Heart left ventricle (tissue), 16 donors: Measurements from ENCODE around the gene DEFB132. TPM values are rescaled to one million over a fixed set of nuclear protein-coding genes. Genes with fewer than 3 reads are reported as not detected.
A peak's percentile ranks its signal among the peaks of the same experiment; 100 is the strongest.
"Not testable (repeated sequence)": the region's sequence is repeated elsewhere in the genome, so short reads cannot be mapped to it uniquely, and the experiment has no call there.

Experiments used
- ATAC-seq, 4 donors: fragments of 200-7000 bp; cut with Tn5 transposase; one replicate each; pipeline ENCODE4 v1.9.1; 2020 to 2022; ENCODE audit warnings: moderate library complexity in 4 of 4, mild to moderate bottlenecking in 3 of 4, moderate number of reproducible peaks in 1 of 4
- DNase-seq, 5 donors: peaks; one replicate each; pipeline ENCODE4 v3.0.0-alpha.2; 2020
- H3K27ac ChIP-seq, 12 donors: fragments of 200-600 bp; sonication (generic) in 4 of 12; one replicate each; pipeline versions ENCODE4 v1.5.0 to v1.8.0; 2016 to 2022; ENCODE audit warnings: mild to moderate bottlenecking in 2 of 12
- H3K27me3 ChIP-seq, 9 donors: fragments of 200-600 bp; sonication (generic) in 2 of 9; one replicate each; pipeline versions ENCODE4 v1.5.1 to v1.8.0; 2016 to 2022; ENCODE audit warnings: mild to moderate bottlenecking in 3 of 9
- H3K36me3 ChIP-seq, 9 donors: fragments of 200-600 bp; sonication (generic) in 2 of 9; one replicate each; pipeline versions ENCODE4 v1.5.0 to v1.8.0; 2018 to 2022; ENCODE audit warnings: mild to moderate bottlenecking in 2 of 9
- H3K4me1 ChIP-seq, 12 donors: fragments of 200-600 bp; sonication (generic) in 4 of 12; one replicate each; pipeline versions ENCODE4 v1.5.0 to v1.8.0; 2016 to 2022; ENCODE audit warnings: mild to moderate bottlenecking in 3 of 12
- H3K4me3 ChIP-seq, 12 donors: fragments of 200-600 bp; sonication (generic) in 4 of 12; one replicate each; pipeline versions ENCODE4 v1.5.0 to v1.8.0; 2017 to 2022; ENCODE audit warnings: mild to moderate bottlenecking in 9 of 12, moderate library complexity in 4 of 12
- H3K9me3 ChIP-seq, 12 donors: fragments of 200-600 bp; sonication (generic) in 4 of 12; one replicate each; pipeline versions ENCODE4 v1.5.0 to v1.8.0; 2016 to 2022; ENCODE audit warnings: mild to moderate bottlenecking in 1 of 12
- POLR2A ChIP-seq, 2 donors: fragments of 450-650 bp; IDR thresholded peaks; one replicate each; pipeline ENCODE4 v1.6.1; 2017; ENCODE audit warnings: antibody characterized with exemption in 2 of 2, mild to moderate bottlenecking in 2 of 2, moderate library complexity in 2 of 2
- WGBS, 4 donors: extraction: QIAGEN DNeasy Blood & Tissue Kit in 2 of 4; methylation state at CpG; one replicate each; pipeline versions ENCODE4 v1.1.5 to v1.1.7; 2013 to 2018; 5-methylcytosine and 5-hydroxymethylcytosine counted together
- intact Hi-C, 10 donors: fragments of 100-400 bp; cut with DNase I; formaldehyde crosslinking; loops; one replicate each; pipeline versions ENCODE4 v1.11.1 to v1.14.2; 2022
- polyA plus RNA-seq, 2 donors: library from polyadenylated mRNA; stranded (reverse); fragments of 200-250 nt; gene quantifications; one replicate each; pipeline ENCODE4 v1.2.3, GENCODE V29; 2013
- total RNA-seq, 9 donors: library from RNA; depleted of rRNA in 2 of 9; stranded (reverse); fragments of >200 nt in 2 of 9; fragmentation: NEBNext Ultra II Directional in 3 of 9; extraction: Animal tissue kit (Norgen Biotek cat#: 25700) in 3 of 9; gene quantifications; one replicate each; pipeline versions ENCODE4 v1.1.0 to v1.2.4, GENCODE V29; 2016 to 2023
- TF ChIP-seq, protein P1 (sequence below), 12 donors: fragments of 200-600 bp; sonication (generic) in 4 of 12; IDR thresholded peaks; one replicate each; pipeline versions ENCODE4 v1.5.0 to v1.8.0; 2018 to 2022; ENCODE audit warnings: antibody characterized with exemption in 12 of 12, mild to moderate bottlenecking in 5 of 12
- donor health status: ischemic (EF 13 %, LVEDD 7.1; RV severe dilation, severe dysfunction).
- donor health status: healthy with polysubstance abuse.
- donor health status: DM: no; HTN: yes; CAD: no.
- donor health status: DM: no; HTN: no; CAD: no.
- donor health status: ischemic (EF 25% LVEDD 6.9; RV normal size, moderate dysfunction).
- donor health status: ischemic (EF 25% LVEDD 5.7; RV mildly dilated, moderate dysfunction).
- donor health status: healthy.
- donor health status: DM: yes; HTN: yes; CAD: no.
- donor health status: ischemic (EF 35%, LVEDD 5.7; RV mildly dilated, moderate dysfunction).
- donor health status: nonischemic (EF 11% LVEDD 7.7; RV severe dilation, severe dysfunction).
- donor health status: DM: yes; HTN: yes; CAD: no.
- donor health status: PGD.
- donor health status: ischemic (EF 29% LVEDD 5.4; RV normal size, mild dysfunction).
- donor health status: nonischemic (EF 23%, LVEDD 6.1; RV moderate dilation, normal function).

The DEFB132 gene
- total and polyA plus RNA-seq, 11 donors = 0.35 to 0.59 TPM; not detected in 9

DNA sequence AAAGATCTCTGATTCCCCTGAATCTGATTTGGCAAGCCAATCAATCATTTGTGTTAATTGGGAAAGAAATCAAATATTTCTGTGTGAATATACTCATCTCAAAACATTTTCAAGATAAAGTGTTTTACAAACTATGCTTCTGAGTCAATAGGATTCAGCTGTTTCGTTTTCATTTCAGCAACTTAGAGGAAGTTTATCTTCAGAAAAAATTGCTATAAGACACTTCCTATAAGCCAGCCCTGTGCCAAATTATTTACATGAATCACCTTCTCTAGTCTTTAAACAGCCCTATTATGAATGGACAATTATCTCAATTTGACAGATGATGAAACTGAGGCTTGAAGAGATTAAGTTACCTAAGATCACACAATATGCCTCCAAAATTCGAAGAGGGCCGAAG lies 19.6 kb upstream of the DEFB132 start:
- Histone ChIP-seq H3K4me3 (peak overlapping the region in 1 of 12 donors; percentile 47), H3K4me1 (peaks cover 0 to 8% (median 0%) of the 10 kb centered on the region in 12 donors), H3K27ac (peak overlapping the region in 1 of 12 donors; percentile 80), H3K9me3 (no peaks in the 10 kb centered on the region), H3K36me3 (no peaks in the 10 kb centered on the region), H3K27me3 (peaks cover 0 to 13% (median 0%) of the 10 kb centered on the region in 9 donors)
- TF ChIP-seq, protein P1, sequence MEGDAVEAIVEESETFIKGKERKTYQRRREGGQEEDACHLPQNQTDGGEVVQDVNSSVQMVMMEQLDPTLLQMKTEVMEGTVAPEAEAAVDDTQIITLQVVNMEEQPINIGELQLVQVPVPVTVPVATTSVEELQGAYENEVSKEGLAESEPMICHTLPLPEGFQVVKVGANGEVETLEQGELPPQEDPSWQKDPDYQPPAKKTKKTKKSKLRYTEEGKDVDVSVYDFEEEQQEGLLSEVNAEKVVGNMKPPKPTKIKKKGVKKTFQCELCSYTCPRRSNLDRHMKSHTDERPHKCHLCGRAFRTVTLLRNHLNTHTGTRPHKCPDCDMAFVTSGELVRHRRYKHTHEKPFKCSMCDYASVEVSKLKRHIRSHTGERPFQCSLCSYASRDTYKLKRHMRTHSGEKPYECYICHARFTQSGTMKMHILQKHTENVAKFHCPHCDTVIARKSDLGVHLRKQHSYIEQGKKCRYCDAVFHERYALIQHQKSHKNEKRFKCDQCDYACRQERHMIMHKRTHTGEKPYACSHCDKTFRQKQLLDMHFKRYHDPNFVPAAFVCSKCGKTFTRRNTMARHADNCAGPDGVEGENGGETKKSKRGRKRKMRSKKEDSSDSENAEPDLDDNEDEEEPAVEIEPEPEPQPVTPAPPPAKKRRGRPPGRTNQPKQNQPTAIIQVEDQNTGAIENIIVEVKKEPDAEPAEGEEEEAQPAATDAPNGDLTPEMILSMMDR (IDR thresholded peaks at IDR 0.05) = no peak
- TF ChIP-seq POLR2A (IDR thresholded peaks at IDR 0.05) = no peak
- intact Hi-C loops = loop anchor here in 1 of 10 donors (2.0 kb wide), 1 partner anchor 29 kb away; no protein-coding TSS in a partner anchor
- 74 to 78% (median 75%) methylated on average over 3 of the region's 3 CpGs for WGBS, 4 donors
- DNase-seq = no peak
- no peak for ATAC-seq

DNA sequence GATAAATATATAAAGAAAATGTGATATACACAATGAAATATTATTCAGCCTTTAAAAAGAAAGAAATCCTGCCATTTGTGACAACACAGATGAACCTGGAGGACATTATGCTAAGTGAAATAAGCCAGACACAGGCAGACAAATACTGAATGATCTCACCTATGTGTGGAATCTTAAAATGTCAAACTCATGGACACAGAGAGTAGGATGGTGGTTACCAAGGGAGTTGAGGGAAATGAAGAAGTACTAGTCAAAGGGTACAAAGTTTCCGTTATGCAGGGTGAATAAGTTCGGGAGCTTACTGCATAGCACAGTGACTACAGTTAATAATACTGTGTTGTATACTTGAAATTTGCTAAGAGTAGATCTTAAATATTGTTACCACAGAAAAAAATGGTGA lies 14.6 kb upstream of the DEFB132 start:
- intact Hi-C loops = no loop called here
- no peak for ATAC-seq
- TF ChIP-seq, protein P1 (IDR thresholded peaks at IDR 0.05) = no peak
- TF ChIP-seq POLR2A (IDR thresholded peaks at IDR 0.05) = no peak
- Histone ChIP-seq H3K9me3 (peaks cover 0 to 5% (median 0%) of the 10 kb centered on the region in 12 donors), H3K27ac (no peak overlapping the region), H3K4me3 (no peak overlapping the region), H3K36me3 (no peaks in the 10 kb centered on the region), H3K4me1 (no peaks in the 10 kb centered on the region), H3K27me3 (peaks cover 0 to 13% (median 0%) of the 10 kb centered on the region in 9 donors)
- no peak for DNase-seq
- WGBS, 4 donors = 81 to 91% (median 81%) methylated on average over 2 of the region's 2 CpGs

DNA sequence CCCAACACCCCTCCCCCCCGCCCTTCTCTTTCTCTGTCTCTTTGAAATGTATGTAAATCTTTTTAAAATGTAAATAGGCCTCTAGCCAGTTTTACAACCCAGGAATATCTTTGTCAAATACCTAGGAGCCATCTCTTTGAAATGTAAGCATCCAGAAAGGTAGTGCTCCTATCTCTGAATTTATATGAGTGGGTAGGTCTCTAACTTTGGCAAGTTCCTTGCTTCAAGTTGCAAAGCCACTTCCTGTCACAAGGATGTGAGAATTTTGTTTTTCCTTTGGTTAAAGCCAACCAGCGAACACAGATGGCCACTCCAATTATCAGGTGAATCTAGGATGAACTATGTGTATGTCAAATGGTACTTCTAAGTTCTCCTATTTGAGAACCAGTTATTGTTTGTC lies 6.2 kb upstream of the DEFB132 start:
- no peak for TF ChIP-seq POLR2A (IDR thresholded peaks at IDR 0.05)
- TF ChIP-seq, protein P1 (IDR thresholded peaks at IDR 0.05) = no peak

DNA sequence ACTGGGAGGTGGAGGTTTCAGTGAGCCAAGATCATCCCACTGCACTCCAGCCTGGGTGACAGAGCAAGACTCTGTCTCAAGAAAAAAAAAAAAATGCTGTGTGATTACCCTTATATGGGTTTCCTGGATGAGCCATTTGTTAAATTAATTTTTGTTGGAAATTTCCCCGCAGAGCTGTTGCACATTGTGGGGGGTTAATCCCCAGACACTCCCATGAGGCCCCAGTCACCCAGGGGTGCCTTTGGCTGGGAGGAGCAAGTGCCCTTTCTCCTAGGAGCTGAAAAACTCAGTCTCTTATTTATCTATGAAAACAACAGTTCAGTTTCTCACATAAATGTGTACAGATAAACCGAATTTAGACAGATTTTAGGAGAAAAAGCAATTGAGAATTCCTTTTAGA lies 4.7 kb upstream of the DEFB132 start:
- intact Hi-C loops = no loop called here
- TF ChIP-seq, protein P1 (IDR thresholded peaks at IDR 0.05) = no peak
- TF ChIP-seq POLR2A (IDR thresholded peaks at IDR 0.05) = no peak
- Histone ChIP-seq H3K27ac (no peak overlapping the region), H3K9me3 (no peaks in the 10 kb centered on the region), H3K4me3 (no peak overlapping the region), H3K27me3 (peaks cover 0 to 9% (median 0%) of the 10 kb centered on the region in 9 donors), H3K36me3 (no peaks in the 10 kb centered on the region), H3K4me1 (peaks cover 0 to 5% (median 0%) of the 10 kb centered on the region in 12 donors)
- no peak for ATAC-seq
- WGBS, 4 donors = 71 to 84% (median 75%) methylated on average over 2 of the region's 2 CpGs
- no peak for DNase-seq

More for the DNA sequence above, 6.2 kb upstream of the DEFB132 start:
- peaks cover 0 to 9% (median 0%) of the 10 kb centered on the region in 9 donors for H3K27me3 ChIP-seq
- H3K9me3 ChIP-seq = peaks cover 0 to 5% (median 0%) of the 10 kb centered on the region in 12 donors
- no peaks in the 10 kb centered on the region for H3K36me3 ChIP-seq
- DNase-seq = no peak
- 41 to 66% (median 50%) methylated on average over 2 of the region's 2 CpGs for WGBS, 4 donors
- no peaks in the 10 kb centered on the region for H3K4me1 ChIP-seq
- ATAC-seq = no peak
- intact Hi-C loops = no loop called here
- H3K4me3 ChIP-seq = no peak overlapping the region
- H3K27ac ChIP-seq = no peak overlapping the region

DNA sequence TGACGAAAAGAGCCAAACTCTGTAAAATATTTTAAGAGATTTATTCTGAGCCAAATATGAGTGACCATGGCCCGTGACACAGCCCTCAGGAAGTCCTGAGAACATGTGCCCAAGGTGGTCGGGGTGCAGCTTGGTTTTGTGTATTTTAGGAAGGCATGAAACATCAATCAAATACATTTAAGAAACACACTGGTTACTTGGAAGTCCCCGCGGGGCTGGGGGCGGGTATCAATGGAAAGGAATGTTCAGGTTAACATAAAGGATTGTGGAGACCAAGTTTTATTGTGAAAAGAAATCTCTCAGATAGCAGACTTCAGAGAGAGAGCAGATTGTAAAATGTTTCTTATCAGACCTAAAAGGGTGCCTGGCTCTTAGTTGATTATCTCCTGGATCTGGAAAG lies 4.1 kb upstream of the DEFB132 start:
- intact Hi-C loops, DNase-seq, H3K27me3 ChIP-seq, H3K4me3 ChIP-seq, ATAC-seq, H3K4me1 ChIP-seq, H3K36me3 ChIP-seq, H3K27ac ChIP-seq, H3K9me3 ChIP-seq: not testable (repeated sequence)
- WGBS, 4 donors = 56 to 70% (median 63%) methylated on average over 6 of the region's 6 CpGs
